Upper lobe of left lung (tissue), 6 donors: Measurements from ENCODE around the gene STKLD1. TPM values are rescaled to one million over a fixed set of nuclear protein-coding genes. Genes with fewer than 3 reads are reported as not detected.

Experiments
- ATAC-seq, 2 donors: fragments of 200-7000 bp; cut with Tn5 transposase; one replicate each; pipeline ENCODE4 v1.9.1; 2022; ENCODE audit warnings: mild to moderate bottlenecking in 2 of 2, moderate library complexity in 2 of 2; ENCODE audit not compliant: low FRiP score in 2 of 2
- DNase-seq, 2 donors: peaks; one replicate each; pipeline ENCODE4 v3.0.0-alpha.2; 2019 to 2020
- H3K27ac ChIP-seq, 4 donors: fragments of 200-600 bp; sonication (generic); one replicate each; pipeline ENCODE4 v1.5.1; 2016 to 2019
- H3K27me3 ChIP-seq, 4 donors: fragments of 200-600 bp; sonication (generic); one replicate each; pipeline ENCODE4 v1.5.1; 2017 to 2019
- H3K36me3 ChIP-seq, 4 donors: fragments of 200-600 bp; sonication (generic); one replicate each; pipeline ENCODE4 v1.5.1; 2016 to 2019
- H3K4me1 ChIP-seq, 4 donors: fragments of 200-600 bp; sonication (generic); one replicate each; pipeline ENCODE4 v1.5.1; 2018 to 2019
- H3K4me3 ChIP-seq, 4 donors: fragments of 200-600 bp; sonication (generic); one replicate each; pipeline ENCODE4 v1.5.1; 2017 to 2019; ENCODE audit warnings: mild to moderate bottlenecking in 2 of 4, moderate library complexity in 1 of 4
- H3K9me3 ChIP-seq, 4 donors: fragments of 200-600 bp; sonication (generic); one replicate each; pipeline ENCODE4 v1.5.1; 2018 to 2019
- EP300 ChIP-seq, 4 donors: sonication (generic); formaldehyde crosslinking; IDR thresholded peaks; one replicate each; pipeline ENCODE4 v1.5.1; 2017; ENCODE audit warnings: antibody characterized with exemption in 4 of 4, control low read depth in 2 of 4
- POLR2A ChIP-seq, 4 donors: fragments of 450-650 bp; IDR thresholded peaks; one replicate each; pipeline ENCODE4 v1.5.1; 2016 to 2017; ENCODE audit warnings: antibody characterized with exemption in 4 of 4, mild to moderate bottlenecking in 2 of 4
- POLR2AphosphoS5 ChIP-seq, 2 donors: sonication (generic); formaldehyde crosslinking; IDR thresholded peaks; one replicate each; pipeline ENCODE4 v1.5.1; 2017; ENCODE audit warnings: antibody characterized with exemption in 2 of 2
- WGBS, 2 donors: methylation state at CpG; one replicate each; pipeline ENCODE4 v1.1.5; 2017 to 2018; 5-methylcytosine and 5-hydroxymethylcytosine counted together
- total RNA-seq, 6 donors: library from RNA; depleted of rRNA in 4 of 6; stranded (reverse); fragments of >200 nt in 4 of 6; gene quantifications; one replicate each; pipeline versions ENCODE4 v1.1.0 to v1.2.1, GENCODE V29; 2016 to 2021
- TF ChIP-seq, protein P1 (sequence below), 6 experiments: fragments of 450-650 bp in 4 of 6; fragments of 200-600 bp in 2 of 6; sonication (generic) in 2 of 6; IDR thresholded peaks; one replicate each; pipeline ENCODE4 v1.5.1; 2016 to 2019; ENCODE audit warnings: antibody characterized with exemption in 6 of 6
- donor health status: DM: no; HTN: no; CAD: no; lungs with moderate emphysema.
- donor health status: DM: no; HTN: yes; CAD: no; lungs with severe emphysema.

STKLD1 gene
- total RNA-seq, 6 donors from 2014 or later: 0.59 to 3.1 (median 1.6) TPM; not detected in 2

DNA sequence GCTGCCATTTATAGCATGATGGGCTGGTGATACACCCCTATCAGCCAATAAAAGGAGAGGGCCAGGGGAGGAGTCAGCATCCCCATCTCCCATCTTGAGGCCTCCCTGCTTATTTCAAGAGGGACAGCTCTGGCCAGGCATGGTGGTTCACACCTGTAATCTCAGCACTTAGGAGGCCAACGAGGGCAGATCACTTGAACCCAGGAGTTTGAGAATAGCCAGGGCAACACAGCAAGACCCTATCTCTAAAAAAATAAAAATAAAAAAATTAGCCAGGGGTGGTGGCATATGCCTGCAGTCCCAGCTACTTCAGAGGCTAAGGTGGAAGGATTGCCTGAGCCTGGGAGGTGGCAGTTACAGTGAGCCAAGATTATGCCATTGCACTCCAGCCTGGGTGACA, 31.9 kb downstream of the STKLD1 start:
- WGBS, 2 donors: 85 to 92% methylated on average over 1 of the region's 1 CpG
- ATAC-seq (no peak), DNase-seq (no peak)
- Histone ChIP-seq H3K9me3 (no peaks in the 10 kb centered on the region), H3K4me1 (no peaks in the 10 kb centered on the region), H3K36me3 (peaks cover 25 to 87% (median 68%) of the 10 kb centered on the region in 4 donors), H3K27me3 (no peaks in the 10 kb centered on the region), H3K4me3 (no peak overlapping the region), H3K27ac (no peak overlapping the region)
- no peak for TF ChIP-seq POLR2AphosphoS5 (IDR thresholded peaks at IDR 0.05)
- TF ChIP-seq EP300 (IDR thresholded peaks at IDR 0.05): no peak
- no peak for TF ChIP-seq POLR2A (IDR thresholded peaks at IDR 0.05)
- TF ChIP-seq, protein P1, sequence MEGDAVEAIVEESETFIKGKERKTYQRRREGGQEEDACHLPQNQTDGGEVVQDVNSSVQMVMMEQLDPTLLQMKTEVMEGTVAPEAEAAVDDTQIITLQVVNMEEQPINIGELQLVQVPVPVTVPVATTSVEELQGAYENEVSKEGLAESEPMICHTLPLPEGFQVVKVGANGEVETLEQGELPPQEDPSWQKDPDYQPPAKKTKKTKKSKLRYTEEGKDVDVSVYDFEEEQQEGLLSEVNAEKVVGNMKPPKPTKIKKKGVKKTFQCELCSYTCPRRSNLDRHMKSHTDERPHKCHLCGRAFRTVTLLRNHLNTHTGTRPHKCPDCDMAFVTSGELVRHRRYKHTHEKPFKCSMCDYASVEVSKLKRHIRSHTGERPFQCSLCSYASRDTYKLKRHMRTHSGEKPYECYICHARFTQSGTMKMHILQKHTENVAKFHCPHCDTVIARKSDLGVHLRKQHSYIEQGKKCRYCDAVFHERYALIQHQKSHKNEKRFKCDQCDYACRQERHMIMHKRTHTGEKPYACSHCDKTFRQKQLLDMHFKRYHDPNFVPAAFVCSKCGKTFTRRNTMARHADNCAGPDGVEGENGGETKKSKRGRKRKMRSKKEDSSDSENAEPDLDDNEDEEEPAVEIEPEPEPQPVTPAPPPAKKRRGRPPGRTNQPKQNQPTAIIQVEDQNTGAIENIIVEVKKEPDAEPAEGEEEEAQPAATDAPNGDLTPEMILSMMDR (IDR thresholded peaks at IDR 0.05): no peak

DNA sequence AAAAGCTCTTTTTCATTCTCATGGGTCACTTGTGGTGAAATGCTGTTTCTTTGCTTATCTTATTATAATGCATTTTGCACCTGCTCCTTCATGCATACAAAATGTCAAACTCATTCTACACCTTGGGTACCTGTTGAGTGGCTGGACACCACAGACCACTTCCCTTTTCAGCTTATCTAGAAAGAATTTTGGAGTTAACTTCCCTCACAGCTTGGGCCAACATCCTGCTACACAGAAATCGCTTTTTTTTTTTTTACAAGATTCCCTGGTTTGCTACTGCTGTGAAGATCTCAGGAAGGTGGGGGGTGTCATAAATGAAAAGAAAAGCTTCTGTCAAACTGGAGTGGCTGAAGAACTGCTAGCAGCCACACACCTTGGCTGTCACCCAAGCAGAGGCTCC, 39.0 kb downstream of the STKLD1 start:
- ATAC-seq (no peak), DNase-seq (no peak)
- peaks cover 12 to 29% (median 23%) of the 10 kb centered on the region in 4 donors for H3K4me1 ChIP-seq
- H3K27me3 ChIP-seq: no peaks in the 10 kb centered on the region
- H3K9me3 ChIP-seq: no peaks in the 10 kb centered on the region
- H3K36me3 ChIP-seq: peaks cover 13 to 57% (median 40%) of the 10 kb centered on the region in 4 donors
- no peak overlapping the region for H3K27ac ChIP-seq
- H3K4me3 ChIP-seq: no peak overlapping the region
- TF ChIP-seq, protein P1 (IDR thresholded peaks at IDR 0.05): no peak
- no peak for TF ChIP-seq EP300 (IDR thresholded peaks at IDR 0.05)
- TF ChIP-seq POLR2A (IDR thresholded peaks at IDR 0.05): no peak
- TF ChIP-seq POLR2AphosphoS5 (IDR thresholded peaks at IDR 0.05): no peak
- WGBS, 2 donors: 74 to 79% methylated on average over 1 of the region's 1 CpG

DNA sequence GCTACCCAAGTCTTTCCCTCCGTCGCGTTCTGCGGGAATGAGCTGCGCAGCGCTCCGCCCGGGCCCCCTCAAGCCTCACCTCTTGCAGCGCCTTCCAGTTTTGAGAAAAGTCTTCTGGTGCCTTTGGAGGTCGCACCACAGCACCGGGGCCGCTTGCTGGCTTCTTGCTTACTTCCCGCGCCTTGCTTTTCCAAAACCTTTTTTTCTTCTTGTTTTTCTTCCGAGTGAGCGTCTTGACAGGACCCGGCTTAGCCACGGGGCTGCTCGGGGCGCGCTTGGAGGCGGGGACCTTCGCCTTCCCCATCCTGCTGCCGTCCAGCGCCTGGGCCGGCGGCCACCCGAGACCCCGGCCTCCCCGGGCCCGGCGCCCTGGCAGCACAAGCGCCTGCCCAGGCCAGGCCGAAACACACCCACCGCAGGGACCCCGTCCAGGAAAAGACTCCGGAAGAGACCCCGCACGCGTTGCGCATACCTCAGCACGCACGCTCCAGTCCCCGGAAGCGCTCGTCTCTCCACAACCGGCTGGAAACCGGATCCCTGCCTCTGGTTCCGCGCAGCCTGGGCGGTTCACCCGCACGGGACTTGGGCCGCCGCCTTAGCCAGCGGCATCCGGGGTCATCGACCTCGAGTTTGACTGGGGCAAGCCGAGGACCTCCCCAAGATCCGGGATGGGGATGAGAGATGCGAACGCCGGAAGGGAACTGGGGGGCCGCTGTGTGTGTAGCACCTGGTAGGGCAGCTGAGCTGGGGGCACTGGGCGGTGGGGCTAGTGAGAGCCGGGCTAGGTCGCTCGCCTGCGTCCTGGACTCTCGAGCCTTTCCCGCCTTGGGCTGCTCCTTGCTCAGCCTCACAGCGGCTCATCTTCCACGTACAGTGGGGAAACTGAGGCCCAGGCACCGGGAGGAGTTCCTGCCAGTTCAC, 41.6 kb downstream of the STKLD1 start, which contains the start of gene REXO4:
TSS of gene REXO4 (minus strand) at position 470 of the 921 bp plus-strand sequence. CDS start at position 304, 166 bp downstream.
- DNase-seq (peak; percentile 77 to 93), ATAC-seq (peak; percentile 93 to 96)
- WGBS, 2 donors: 1% methylated on average over 41 to 44 of the region's 75 CpGs
- H3K27ac ChIP-seq: peak within 1 kb of the TSS; percentile 69 to 90 (median 87)
- H3K4me1 ChIP-seq: peaks cover 19 to 41% (median 25%) of the 10 kb centered on the region in 4 donors
- H3K9me3 ChIP-seq: no peaks in the 10 kb centered on the region
- TF ChIP-seq, protein P1 (IDR thresholded peaks at IDR 0.05): peak in 2 of 6 experiments; percentile 11 to 23
- TF ChIP-seq POLR2A (IDR thresholded peaks at IDR 0.05) (peak in 2 of 4 donors; percentile 40 to 59), EP300 (IDR thresholded peaks at IDR 0.05) (no peak), POLR2AphosphoS5 (IDR thresholded peaks at IDR 0.05) (peak; percentile 56 to 72)
- H3K27me3 ChIP-seq: no peaks in the 10 kb centered on the region
- peak within 1 kb of the TSS; percentile 86 to 95 (median 88) for H3K4me3 ChIP-seq
- peaks cover 0 to 31% (median 17%) of the 10 kb centered on the region in 4 donors for H3K36me3 ChIP-seq

GRCh38 chr9:133419005-133419404, 42.8 kb downstream of the STKLD1 start:
- no peak overlapping the region for H3K27ac ChIP-seq
- ATAC-seq (no peak), DNase-seq (no peak)
- no peaks in the 10 kb centered on the region for H3K27me3 ChIP-seq
- WGBS, 2 donors: 79% methylated on average over 13 of the region's 13 CpGs
- H3K9me3 ChIP-seq: no peaks in the 10 kb centered on the region
- H3K4me3 ChIP-seq: no peak overlapping the region
- peaks cover 19 to 41% (median 25%) of the 10 kb centered on the region in 4 donors for H3K4me1 ChIP-seq
- H3K36me3 ChIP-seq: peaks cover 0 to 18% (median 8%) of the 10 kb centered on the region in 4 donors
- TF ChIP-seq POLR2AphosphoS5 (IDR thresholded peaks at IDR 0.05) (no peak), POLR2A (IDR thresholded peaks at IDR 0.05) (no peak), EP300 (IDR thresholded peaks at IDR 0.05) (no peak)
- TF ChIP-seq, protein P1 (IDR thresholded peaks at IDR 0.05): no peak
